GM21390 (cell line): ENCODE data around the gene PCDH20.
"Not testable (repeated sequence)": the region's sequence is repeated elsewhere in the genome, so short reads cannot be mapped to it uniquely, and the experiment has no call there.

Source experiments
- ATAC-seq: cut with Tn5 transposase; IDR thresholded peaks from one replicate; pipeline ENCODE4 v1.9.1; 2021; ENCODE audit not compliant: unreplicated experiment

The PCDH20 gene, protein sequence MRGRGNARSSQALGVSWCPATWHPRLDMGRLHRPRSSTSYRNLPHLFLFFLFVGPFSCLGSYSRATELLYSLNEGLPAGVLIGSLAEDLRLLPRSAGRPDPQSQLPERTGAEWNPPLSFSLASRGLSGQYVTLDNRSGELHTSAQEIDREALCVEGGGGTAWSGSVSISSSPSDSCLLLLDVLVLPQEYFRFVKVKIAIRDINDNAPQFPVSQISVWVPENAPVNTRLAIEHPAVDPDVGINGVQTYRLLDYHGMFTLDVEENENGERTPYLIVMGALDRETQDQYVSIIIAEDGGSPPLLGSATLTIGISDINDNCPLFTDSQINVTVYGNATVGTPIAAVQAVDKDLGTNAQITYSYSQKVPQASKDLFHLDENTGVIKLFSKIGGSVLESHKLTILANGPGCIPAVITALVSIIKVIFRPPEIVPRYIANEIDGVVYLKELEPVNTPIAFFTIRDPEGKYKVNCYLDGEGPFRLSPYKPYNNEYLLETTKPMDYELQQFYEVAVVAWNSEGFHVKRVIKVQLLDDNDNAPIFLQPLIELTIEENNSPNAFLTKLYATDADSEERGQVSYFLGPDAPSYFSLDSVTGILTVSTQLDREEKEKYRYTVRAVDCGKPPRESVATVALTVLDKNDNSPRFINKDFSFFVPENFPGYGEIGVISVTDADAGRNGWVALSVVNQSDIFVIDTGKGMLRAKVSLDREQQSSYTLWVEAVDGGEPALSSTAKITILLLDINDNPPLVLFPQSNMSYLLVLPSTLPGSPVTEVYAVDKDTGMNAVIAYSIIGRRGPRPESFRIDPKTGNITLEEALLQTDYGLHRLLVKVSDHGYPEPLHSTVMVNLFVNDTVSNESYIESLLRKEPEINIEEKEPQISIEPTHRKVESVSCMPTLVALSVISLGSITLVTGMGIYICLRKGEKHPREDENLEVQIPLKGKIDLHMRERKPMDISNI

DNA sequence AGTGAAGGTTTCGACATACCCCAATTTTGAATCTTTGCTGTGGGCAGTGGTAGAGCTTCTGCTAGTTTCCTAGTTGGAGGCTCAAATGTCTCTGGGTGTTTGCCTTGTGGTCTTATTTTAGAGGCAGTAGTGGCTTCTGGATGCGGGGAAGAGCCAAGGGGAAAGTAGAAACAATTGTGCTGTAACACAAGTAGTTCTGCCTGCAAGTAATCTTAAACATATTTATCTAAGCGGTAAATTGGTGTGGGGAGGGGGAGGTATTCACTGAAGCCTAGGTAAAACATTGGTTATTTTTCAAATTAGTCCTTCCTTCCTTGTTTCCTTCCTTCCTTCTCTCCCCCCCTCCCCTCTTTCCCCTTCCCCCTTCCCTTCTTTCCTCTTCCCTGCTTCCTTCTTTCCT lies at the start of gene PCDH20:
PCDH20 (minus strand) TSS at position 101 of the 400 bp plus-strand sequence. CDS start 691 bp downstream, outside the sequence.
- no peak for ATAC-seq

DNA sequence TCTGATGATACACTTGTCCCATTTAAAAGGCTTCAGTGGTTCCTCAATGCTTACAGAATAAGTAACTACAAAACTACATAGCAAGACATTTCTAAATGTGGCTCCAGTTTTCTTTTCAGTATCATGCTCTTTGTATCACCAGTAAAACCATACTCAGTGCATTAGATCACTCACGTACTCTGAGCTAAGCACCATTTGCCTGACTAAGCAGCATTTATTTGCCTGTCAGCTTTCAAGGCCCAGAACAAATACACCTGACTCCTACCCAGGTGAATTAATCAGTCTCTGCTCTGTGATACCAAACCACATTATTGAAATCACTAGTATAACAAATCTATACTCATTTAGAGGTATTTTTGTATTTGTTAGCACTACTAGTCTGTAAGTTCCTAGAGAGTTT lies 47.4 kb upstream of the PCDH20 start:
- no peak for ATAC-seq

DNA sequence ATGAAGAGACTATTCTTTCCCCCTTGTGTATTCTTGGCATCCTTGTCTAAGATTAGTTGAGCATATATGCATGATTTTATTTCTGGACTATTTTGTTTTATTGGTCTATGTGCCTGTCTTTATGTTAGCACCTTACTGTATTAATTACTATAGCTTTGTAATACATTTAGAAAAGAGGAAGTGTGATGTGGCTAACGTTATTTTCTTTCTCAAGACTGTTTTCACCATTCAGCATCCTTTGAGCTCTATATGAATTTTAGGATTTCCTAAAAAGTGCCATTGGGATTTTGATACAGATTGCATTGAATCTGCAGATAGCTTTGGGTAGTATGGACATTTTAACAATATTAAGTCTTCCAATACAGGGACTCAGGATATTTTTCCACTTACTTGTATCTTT lies 37.5 kb upstream of the PCDH20 start:
- no peak for ATAC-seq

DNA sequence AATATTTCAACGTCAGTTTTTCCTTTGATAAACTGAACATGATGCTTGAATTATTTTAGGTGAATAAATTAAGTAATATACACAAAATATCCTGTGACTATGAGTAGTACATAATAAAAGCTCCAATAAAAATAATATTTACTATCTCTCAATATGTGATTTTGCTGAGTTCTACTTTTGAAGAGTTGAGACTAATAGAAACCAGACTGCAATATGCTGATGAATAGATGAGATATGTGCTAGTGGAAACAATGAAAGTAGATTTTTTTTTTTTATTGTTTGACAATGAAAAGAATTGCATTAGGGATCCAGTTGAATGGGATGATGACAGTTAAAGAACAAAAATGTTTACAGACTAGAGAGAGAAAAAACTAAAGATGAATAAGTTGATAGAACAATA lies 16.4 kb upstream of the PCDH20 start:
- ATAC-seq = no peak

DNA sequence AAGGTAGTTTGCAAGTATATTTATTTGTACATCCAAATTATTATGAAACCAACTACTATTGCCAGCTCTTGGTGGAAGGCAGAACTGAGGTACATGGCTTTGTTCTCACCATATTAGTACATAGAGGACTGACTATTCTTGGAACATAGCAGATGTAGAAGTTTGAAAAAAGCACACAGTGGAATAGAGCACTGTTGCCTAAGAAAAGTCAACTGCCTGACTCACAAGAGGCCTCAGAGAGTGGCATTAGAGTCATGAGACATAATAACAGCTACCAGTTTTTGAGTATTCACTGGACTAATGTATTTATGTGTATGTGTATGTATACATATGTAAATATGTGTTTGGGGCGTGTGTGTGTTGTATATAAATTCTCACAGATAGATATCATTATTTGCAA lies 8.3 kb upstream of the PCDH20 start:
- no peak for ATAC-seq

DNA sequence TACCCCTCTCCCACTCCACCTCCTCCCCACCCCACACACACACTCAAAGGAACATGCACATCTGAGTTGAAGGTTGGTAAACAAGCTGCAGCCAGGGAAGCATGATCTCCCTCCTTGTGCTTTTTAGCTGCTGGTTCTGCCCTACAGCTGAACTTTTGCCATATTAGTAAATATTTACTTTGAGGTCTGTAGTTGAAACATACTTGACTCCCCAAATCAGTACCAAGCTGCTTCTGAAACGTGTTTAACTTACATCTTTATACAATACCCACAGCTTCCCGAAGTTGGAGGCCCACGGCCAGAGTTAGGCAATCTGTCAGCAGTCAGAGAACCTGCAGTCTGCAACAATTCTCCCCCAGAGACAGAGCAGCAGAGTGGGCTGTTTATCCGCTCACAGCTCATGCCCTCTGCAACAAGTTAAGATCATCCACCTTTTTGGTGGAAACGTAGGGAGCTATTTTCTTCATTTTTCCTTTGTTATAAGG lies 1.5 kb upstream of the PCDH20 start:
- no peak for ATAC-seq

DNA sequence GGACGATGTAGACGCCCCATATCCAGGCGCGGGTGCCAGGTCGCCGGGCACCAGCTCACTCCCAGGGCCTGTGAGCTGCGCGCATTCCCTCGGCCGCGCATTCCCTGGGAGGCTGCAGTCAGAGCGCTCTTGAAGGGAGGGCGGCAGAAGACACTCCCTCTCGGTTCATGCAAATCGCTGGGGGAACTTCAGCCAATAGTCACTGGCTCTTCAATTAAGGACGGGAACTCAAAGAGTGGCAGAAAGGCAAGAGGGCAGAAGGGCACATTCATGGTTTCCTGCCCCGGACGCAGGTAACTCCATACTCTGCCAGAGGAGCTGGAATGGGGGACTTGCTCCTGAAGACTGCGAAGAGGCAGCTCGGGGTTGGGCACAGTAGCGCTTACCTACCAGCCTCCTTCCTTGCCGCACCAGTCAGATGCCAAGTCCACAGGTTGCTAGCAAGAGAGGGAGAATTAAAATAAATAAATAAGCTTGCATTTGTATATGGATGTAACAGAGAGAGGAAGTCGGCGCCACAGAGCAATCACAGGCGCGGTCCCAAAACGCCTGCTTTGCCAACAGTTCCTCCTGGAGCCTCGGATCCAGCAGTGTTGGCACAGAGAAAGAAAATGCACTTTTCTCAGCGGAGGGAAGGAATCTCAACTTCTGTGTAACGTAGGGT lies 459 bp downstream of the PCDH20 start:
- no peak for ATAC-seq

DNA sequence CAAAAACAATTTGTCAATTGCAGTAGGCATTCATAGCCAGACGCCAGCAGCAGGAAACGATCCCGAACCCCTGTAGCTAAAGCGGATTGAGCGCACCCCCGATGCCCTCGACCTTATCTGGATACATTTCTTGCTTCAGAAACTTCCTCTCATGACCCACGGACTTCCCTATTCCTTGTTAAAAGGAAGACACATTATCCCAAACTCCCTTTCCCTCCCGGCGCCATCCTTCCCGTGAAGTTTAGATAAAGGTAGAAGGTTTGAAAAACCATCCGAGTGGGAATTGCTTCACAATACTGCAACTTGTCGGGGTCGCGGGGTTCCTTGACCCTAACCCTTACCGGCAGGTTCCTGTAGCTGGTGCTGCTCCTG lies 977 bp downstream of the PCDH20 start:
- ATAC-seq = no peak

DNA sequence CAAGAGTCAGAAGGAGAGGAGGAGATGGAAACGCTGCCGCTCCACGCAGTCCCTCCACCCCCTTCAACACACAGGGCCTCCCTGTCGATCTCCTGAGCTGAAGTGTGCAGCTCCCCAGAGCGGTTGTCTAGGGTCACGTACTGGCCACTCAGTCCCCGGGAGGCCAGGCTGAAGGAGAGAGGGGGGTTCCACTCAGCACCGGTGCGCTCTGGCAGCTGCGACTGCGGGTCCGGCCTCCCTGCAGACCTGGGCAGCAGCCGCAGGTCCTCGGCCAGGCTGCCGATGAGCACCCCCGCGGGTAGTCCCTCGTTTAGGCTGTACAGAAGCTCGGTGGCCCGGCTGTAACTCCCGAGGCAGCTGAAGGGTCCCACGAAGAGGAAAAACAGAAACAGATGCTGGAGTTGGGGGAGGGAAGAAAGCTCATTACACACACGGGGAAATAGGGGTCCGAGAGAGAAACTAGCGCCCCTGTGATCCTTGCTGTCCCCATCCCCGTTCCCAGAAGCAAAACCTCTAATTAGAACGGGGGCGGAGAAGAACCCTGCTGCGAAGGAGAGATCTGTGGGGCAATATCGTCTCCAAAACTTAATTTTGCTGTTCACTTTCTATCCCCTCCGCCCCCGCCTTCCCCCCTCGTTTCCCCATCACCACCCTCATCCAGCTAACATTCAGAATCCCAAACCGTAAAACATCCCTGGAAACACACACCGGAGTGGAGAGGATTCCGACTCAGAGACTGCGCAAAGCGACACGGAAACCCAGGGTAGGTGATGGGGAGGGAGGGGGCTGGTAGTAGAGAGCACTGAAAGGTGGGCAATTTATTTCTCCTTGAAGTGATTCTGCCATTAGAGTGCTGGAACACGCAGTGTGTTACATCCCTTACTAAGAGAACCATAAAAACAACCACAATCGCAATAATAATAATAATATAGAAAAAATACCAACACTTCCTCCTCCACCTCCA lies 1.8 kb downstream of the PCDH20 start:
- no peak for ATAC-seq

DNA sequence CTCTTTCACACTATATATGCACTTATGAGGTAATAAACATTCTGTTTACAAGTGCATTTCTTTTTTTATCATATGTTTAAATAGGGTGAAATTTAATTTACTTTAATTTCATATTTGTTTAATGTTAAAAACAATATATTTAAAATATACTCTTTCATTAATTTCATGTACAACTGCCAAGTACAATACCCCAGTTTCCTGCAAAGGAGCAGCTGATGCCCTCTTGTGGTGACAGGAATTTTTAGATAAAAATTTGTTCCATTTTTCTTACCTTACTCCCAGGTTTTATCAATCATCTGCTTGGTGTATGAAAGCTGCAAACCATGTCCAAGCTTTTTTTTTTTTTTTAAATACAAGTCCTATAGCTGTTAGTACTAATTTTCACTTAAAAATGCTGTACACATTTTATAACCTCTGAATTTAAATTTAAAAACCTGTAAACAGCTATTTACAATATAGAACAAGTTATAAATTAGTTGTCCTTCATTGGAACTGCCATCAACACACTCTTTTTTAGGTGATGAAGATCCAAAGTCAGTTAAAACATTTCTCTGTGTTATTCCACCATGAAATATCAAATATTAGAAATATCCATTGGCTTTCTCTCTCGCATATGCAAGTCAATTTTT lies 4.9 kb downstream of the PCDH20 start:
- ATAC-seq = no peak

DNA sequence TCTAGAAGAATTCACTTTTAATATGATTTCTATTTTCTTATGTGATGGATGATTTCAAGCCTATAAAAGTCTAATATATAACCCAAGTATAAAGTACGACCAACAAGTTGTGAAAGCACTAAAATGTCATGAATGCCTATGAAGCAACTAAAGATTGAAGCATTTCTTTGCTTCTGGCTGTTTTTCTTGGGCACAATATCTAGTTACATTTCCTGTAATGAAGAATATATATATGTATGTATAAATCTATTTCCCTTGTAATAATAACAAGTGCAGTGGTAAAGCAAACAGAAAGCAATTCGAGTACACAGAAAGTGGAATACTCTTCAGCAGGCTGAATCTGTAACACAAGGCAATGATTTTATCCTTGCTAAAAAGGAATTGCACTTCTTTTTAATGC lies 5.4 kb downstream of the PCDH20 start:
- ATAC-seq = no peak

DNA sequence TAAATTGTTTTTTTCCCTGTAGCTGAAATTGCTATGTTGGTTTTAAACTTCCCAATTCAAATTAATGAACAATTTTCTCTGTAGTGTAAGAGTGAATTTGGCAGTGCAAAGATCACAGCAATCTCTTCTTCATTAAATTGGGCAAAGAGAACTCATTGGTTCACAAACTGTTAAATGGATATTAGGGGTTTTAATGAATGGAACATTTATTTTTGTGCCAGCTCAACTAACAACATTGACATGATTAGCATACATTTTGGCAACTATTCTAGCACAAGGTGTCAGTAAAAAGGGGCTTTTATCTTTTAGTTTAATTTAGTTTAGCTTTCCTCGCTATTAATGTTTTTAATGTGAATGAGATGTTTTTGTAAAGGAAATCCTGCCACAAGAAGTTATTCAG lies 7.1 kb downstream of the PCDH20 start:
- ATAC-seq = no peak

DNA sequence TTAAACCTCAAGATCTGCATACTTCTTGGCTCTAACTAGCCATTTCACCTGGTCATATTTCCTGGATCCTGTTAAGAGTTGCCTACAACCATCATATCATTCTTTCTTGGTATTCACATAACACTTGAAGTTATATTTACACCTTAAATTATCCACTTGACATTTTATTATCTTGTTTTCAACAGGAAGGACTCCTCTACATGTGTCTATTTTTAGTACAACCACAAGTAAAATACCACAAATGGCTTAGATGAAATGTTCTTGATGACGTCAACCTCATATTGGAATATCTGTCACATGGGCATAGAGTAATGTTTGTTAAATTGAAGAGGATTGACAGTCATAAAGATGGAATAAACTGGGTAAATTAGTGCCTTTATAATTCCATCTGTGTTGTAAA lies 9.4 kb downstream of the PCDH20 start:
- no peak for ATAC-seq

DNA sequence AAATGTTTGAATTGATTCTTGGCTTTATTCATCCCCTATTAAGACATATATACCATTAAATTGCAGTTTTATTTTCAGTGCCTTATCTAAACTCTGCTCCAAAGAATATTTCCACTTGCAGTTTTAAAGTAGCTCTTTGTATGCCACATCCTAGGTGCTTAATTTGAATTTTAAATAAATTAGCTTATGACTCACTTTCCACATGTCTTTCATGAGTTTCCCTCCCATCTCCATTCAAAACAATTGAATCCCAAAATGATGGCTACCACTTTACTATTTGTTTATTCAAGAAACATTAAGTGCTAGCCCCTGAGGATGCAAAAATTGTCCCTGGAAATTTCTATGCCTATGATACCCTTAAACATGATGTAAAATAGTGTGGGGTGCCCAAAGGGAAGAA lies 19.5 kb downstream of the PCDH20 start:
- ATAC-seq = no peak

DNA sequence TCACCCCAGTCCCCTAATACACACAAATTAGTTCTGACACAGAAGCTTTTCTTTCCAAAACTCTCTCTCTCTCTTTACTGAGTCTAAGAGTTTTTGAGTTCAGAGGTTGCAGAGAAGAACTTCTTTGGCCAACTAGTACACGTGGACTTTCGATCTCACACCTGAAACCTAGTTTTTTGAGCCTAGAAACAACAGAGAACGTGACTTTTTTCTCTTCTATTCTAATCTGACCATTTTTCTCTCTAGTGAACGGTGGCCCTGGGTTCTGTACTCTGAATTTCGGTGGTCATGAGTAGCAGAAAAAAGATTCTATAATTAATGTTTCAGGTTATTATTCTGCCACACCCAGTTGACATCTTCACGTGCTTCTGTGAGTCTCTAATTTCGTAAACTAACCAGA lies 24.2 kb downstream of the PCDH20 start:
- no peak for ATAC-seq

DNA sequence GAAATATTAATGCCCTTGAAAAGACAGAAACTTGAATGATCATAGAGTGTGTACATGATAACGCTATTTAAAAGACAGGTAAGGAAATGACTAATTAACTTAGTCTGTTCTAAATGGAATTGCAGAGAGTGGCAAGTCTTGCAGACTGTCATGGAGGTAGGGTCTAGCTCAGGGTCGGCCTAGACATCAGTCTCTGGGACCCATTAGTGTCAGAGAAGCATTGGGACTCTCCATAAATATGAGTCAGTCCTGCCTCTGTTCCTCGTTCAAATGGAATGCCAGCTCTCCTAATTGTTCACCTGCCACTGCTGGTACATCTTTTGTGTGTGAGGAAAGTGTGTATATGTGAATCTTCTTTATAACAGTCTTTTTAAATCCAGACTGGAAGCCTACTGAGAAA lies 28.0 kb downstream of the PCDH20 start:
- no peak for ATAC-seq

DNA sequence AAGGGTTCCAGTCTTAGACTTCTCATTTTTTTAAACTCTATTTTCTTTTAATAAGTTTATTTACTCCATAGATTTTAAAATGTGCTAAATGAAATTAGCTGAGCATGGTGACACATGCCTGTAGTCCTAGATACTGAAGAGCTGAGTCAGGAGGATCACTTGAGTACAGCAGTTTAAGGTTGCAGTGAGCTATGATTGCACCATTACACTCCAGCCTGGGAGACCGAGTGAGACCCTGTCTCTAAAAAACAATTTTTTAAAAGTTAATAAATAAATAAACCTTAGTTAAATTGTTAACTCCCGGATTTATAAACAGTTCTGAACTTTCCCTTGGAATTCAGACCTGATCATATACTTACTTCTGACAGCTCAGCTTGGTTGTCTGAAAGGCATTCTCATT lies 32.5 kb downstream of the PCDH20 start:
- no peak for ATAC-seq

DNA sequence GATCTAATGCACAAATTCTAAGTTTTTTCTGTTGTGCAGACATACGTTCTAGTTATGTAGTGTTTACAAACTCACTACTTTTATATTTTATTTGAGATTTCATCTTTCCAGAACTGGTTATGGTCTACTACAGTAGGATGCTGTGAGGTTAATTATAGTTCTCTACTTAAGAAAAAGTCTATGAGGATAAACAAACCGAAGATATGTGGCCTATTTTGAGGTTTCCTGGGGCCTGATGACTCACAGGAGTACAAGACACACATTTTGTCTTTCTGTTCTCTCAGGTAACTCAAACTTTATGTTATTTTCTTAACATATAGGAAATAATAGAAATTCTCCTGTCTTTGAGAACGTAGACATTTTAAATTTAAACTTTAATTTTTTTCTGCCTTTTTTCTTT lies 45.1 kb downstream of the PCDH20 start:
- no peak for ATAC-seq

DNA sequence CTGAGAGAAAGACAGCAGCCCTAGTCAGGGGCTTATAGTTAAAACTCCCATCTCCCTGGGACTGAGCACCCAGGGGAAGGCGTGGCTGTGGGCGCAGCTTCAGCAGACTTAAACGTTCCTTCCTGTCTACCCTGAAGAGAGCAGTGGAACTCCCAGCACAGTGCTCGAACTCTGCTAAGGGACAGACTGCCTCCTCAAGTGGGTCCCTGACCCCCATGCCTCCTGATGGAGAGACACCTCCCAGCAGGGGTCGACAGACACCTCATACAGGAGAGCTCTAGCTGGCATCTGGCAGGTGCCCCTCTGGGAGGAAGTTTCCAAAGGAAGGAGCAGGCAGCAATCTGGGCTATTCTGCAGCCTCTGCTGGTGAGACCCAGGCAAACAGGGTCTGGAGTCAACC lies 51.0 kb downstream of the PCDH20 start:
- not testable (repeated sequence) for ATAC-seq

DNA sequence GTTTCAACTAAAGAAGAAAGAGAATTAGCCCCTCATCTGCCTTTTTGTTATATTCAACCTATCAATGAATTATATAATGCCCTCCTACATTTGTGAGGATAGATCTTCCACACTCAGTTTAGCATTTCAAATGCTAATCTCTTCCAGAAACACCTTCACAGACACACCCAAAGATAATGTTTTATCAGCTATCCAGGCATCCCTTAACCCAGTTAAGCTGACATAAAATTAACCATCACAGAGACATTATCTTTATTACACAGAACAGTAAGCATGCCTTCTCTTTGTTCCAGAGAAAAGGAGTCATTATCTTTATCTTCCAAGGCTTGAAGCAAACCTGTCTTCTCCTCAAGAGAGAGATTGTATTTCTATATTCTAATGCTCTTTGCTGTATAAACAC lies 53.1 kb downstream of the PCDH20 start:
- no peak for ATAC-seq
